HG02970 (cell line): ENCODE measurements around the gene ARHGEF7.
"Not testable (repeated sequence)": the region's sequence is repeated elsewhere in the genome, so short reads cannot be mapped to it uniquely, and the experiment has no call there.

Experiments used
- ATAC-seq: cut with Tn5 transposase; IDR thresholded peaks from one replicate; pipeline ENCODE4 v1.9.1; 2021; ENCODE audit warnings: mild to moderate bottlenecking, moderate library complexity, moderate number of reproducible peaks; ENCODE audit not compliant: unreplicated experiment, low FRiP score

Gene ARHGEF7

GRCh38 chr13:111245576-111246384 is 130.7 kb downstream of the ARHGEF7 start:
- no peak for ATAC-seq

DNA sequence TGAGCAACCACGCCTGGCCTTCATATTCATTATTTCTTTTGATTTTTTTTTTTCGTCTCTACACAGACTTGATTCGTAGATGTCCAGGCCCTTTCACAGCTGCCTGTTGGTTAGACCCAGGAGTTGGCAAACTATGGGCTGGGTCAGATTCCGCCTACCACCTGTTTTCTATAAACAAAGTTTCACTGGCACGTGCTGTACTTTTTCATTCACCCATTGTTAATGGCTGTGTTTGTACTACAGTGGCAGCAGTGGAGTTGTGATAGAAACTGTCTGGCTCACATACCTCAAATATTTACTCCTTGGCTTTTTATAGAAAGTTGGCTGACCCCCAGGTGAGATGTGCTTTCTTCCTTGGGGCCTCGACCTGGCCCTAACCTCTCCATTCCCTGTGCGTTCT is 132.4 kb downstream of the ARHGEF7 start:
- ATAC-seq, result no peak

DNA sequence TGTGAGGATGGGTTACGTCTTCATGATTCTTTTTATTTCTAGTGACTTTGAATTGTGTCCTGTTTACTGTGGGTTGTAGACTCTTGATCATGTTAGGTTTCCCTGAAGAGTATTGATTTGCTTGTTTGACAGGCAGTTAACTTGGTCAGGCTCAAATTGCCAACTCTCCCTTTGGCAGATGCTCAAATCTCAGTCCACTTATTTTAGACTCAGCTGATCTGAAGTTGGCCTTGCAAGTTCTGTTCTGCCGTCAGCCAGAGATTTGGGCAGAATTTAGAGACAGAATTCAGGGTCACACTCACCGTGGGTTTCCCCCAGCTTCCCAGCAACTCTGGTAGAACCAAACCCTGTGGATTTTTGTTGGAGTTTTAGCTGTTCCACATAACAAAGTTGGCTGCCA is 133.7 kb downstream of the ARHGEF7 start:
- ATAC-seq, result no peak

DNA sequence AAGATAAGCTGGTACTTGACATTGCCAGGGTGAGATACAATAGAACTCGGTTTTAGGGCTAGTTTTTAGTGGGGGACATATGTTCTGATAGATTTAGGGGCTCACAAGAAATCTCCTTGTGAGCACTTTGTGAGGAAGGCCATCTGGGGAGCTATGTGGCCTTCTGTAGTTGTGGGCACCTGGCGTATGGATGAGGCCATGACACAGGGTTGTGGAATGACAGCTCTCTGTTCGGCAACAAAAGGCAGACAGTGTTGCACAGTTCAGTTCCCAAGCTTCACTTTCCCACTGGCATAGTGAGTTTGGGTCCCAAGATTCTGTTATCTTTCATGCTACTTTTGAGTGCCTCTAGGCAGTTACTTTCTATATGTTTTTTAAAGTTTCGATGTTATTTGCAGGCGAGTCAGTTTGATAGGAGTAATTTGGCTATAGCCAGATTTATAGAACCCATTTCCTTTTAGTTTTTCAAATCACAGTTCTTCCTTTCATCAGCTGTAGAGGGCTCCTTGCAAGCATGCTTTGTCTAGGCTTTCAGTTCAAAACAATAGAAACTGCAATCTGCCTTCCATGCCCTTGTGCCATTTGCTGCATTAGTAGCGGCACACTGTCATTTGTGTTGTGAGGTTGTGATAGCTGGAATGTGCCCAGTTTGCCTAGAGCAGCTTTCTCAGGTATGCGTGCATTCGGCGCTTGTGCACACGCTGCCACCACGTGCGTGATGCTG is 134.7 kb downstream of the ARHGEF7 start:
- ATAC-seq, result no peak

- ATAC-seq, result no peak
Observed at GRCh38 chr13:111251646-111252445, 136.7 kb downstream of the ARHGEF7 start.

DNA sequence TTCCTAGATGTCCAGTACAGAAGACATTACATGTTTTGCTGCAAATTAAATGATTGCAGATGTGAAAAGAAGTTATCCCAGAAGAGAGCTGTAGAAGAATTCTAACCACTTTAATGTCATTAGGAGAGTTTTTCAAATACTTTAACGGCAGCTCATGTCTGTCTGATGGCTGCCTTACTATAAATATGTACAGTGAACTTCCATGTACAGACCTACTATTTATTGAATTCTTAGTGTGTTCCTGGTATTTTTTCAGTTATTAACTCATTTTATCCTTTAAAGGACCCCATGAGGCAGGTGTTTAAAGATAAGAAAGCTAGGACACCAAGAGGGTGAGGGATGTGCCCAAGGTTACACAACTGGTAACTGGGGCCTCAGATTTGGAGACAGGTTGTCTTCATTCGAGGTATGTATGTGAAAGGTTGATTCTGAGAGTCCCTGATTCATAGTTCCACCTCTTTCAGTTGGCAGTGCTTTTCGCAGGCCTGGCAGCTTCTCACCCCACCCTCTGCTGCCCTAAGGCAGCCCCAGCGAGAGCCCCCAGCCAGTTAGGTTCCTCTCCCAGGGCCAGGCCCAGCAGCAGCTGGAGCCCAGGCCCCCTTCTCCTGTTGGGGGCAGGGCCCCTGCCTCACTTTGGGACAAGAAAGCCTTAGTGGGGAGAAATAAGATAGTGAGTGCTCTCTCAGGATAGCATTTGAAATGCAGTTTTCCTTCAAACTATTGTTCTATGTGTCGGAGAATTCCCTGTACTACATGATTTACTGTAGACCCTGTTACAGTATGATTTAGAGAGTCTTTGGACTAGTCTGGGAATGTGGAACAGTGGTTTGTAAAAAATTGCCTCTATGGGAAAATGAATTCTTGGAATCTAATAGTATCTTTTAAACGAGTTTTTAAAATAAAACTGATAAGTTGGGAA is 137.6 kb downstream of the ARHGEF7 start:
- ATAC-seq, result no peak

GRCh38 chr13:111253365-111253872 is 138.3 kb downstream of the ARHGEF7 start:
- no peak for ATAC-seq

DNA sequence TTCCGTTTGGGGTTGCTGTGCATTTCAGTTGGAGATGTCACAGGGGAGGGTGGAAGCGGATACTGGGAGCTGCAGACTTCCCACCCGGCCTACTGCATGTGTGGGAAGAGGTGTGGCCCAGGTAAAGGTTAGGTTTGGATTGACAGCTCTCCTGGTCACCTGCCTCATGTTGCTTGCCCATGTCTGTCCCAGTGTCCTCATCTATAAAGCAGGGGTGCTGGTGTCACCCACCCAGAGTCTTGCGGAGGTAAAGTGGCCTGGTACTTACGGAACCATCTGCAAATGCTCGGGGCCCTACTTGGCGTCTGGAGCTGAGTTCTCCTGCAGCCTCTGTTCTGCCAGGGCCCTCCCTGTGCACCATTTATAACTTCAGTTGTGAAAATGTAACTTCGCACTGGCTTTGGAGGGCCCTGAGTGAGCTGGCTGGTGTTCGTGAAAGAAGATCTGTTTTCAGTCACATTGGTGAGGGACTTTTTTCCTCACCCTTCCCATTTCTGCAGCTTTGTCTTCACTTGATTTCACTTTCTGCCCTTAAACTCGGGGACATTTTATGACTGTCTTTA is 140.2 kb downstream of the ARHGEF7 start:
- ATAC-seq, result no peak

- no peak for ATAC-seq
Observed at GRCh38 chr13:111256458-111256857, 141.3 kb downstream of the ARHGEF7 start.

GRCh38 chr13:111256946-111257345 is 141.8 kb downstream of the ARHGEF7 start:
- no peak for ATAC-seq

- not testable (repeated sequence) for ATAC-seq
Observed at GRCh38 chr13:111257899-111258298, 142.8 kb downstream of the ARHGEF7 start.

- no peak for ATAC-seq
Observed at GRCh38 chr13:111258637-111259036, 143.5 kb downstream of the ARHGEF7 start.

DNA sequence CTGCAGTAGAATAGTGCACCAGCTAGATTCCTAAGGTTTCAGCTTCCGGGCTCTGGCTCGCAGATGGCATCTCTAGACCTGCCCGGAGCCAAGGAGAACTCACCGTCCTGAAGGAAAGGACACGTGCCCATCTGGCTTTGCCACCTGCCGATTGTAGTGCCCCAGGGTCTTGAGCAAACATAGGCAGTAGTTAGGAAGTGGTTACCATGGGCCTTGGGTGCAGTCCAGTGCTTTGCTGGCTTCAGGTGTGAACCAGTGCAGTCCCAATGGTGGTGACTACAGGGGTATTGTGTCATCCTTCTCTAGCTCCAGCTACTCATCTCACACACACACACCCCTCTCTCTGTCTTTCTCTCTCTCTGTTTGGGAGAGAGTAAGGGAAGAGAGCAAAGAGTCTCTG is 143.9 kb downstream of the ARHGEF7 start:
- ATAC-seq, result no peak

- ATAC-seq, result no peak
Observed at GRCh38 chr13:111261326-111261725, 146.2 kb downstream of the ARHGEF7 start.

DNA sequence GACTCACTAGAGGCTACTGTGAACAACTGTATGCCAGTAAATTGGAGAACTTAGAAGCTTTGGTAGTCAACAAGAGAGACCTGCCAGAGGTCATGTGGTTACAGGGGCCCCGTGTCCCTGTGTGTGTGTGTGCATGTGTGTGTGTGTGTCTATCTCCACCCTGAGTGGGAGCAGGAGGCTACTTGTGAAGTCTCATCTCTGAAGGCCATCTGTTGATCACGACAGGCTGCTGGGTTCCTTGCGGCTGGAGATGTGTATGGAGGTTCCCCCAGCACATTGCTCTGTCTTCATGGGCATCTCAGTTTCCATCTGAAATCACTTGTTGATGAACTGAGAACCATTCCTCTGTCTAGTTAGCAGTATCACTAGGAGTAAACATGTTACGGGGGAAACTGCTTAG is 147.2 kb downstream of the ARHGEF7 start:
- ATAC-seq, result no peak

GRCh38 chr13:111262715-111263114 is 147.6 kb downstream of the ARHGEF7 start:
- no peak for ATAC-seq

DNA sequence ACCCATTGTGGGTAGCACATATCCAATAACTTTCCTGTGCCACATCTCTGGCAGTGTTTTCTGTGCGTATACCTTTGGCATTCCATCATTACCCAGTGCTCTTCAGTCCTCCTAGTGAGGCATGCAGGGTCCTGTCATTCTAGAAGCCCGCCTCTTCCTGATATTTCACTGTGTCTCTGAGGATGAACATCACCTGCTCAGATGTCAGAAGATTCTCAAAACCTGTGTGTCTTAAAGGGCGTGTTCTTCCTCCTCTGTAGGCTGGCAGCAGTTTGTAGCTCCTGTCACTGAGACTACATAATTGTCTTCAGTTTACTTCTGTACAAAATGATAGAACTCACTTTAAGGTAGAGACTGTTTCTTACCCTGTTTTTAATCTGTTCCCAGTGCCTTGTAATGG is 148.5 kb downstream of the ARHGEF7 start:
- no peak for ATAC-seq

DNA sequence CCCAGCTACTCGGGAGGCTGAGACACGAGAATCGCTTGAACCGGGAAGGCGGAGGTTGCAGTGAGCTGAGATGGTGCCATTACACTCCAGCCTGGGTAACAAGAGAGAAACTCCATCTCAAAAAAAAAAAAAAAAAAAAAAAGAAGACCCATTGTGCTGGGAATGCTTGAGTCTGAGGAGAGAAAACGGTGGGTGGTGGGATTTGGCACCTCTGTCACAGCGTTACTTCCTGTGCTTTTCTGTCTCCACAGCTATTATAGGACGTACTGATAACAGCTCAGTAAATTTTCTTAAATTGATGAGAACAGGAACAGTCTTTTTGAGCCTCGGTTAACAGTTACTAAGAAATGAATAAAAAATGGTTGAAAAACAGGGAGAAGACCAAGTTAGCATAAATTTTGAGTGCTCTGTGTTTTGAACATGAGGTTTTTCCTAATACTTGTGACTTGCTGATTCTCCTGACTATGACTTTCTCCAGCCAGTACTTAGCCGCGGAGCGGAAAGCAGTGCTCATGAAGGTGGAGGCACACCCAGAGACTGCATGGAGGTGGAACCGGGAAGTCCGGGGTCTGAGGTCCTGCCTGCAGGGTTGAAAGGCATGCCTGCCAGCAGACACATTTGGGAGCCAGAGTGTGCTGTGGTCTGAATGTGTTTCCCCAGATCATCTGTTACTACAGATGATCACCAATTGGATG is 150.0 kb downstream of the ARHGEF7 start:
- no peak for ATAC-seq

- no peak for ATAC-seq
Observed at GRCh38 chr13:111265701-111266035, 150.6 kb downstream of the ARHGEF7 start.
